ENCODE data around the gene TRPM2.

GRCh38 chr21:44315691-44316203 lies 37.7 kb upstream of the TRPM2 start:
- TF ChIP-seq CTCF (IDR thresholded peaks at IDR 0.05) (no peak), TCF7L2 (IDR thresholded peaks at IDR 0.05; ENCODE audit: low read depth, low read length) (no peak)
